ENCODE measurements around the gene RIT2.

RIT2 gene

GRCh38 chr18:42977982-42978637 is 137.4 kb downstream of the RIT2 start:
- Histone ChIP-seq H4K20me1 (ENCODE audit: insufficient read depth, low read length) (no peaks in the 10 kb centered on the region), H2AFZ (ENCODE audit: low read length) (no peak overlapping the region), H3K9me2 (replicated peaks; ENCODE audit: insufficient read depth, low read length) (no peaks in the 10 kb centered on the region), H3K27me3 (replicated peaks; ENCODE audit: insufficient read depth, low read length) (no peaks in the 10 kb centered on the region), H3K27ac (ENCODE audit: low read length) (no peak overlapping the region), H3K4me2 (ENCODE audit: low read depth, low read length) (no peak overlapping the region), H3K4me3 (ENCODE audit: low read length) (no peak overlapping the region), H3F3A (ENCODE audit: insufficient read depth, low read length) (no peaks in the 10 kb centered on the region), H3K9me3 (replicated peaks; ENCODE audit: insufficient read depth, low read length) (no peaks in the 10 kb centered on the region), H3K4me1 (ENCODE audit: low read length) (peaks cover 21% of the 10 kb centered on the region), H3K9ac (ENCODE audit: low read length) (no peak overlapping the region), H3K79me2 (ENCODE audit: low read length) (no peaks in the 10 kb centered on the region), H3K36me3 (replicated peaks; ENCODE audit: insufficient read depth, low read length) (no peaks in the 10 kb centered on the region)
- TF ChIP-seq, protein P1, sequence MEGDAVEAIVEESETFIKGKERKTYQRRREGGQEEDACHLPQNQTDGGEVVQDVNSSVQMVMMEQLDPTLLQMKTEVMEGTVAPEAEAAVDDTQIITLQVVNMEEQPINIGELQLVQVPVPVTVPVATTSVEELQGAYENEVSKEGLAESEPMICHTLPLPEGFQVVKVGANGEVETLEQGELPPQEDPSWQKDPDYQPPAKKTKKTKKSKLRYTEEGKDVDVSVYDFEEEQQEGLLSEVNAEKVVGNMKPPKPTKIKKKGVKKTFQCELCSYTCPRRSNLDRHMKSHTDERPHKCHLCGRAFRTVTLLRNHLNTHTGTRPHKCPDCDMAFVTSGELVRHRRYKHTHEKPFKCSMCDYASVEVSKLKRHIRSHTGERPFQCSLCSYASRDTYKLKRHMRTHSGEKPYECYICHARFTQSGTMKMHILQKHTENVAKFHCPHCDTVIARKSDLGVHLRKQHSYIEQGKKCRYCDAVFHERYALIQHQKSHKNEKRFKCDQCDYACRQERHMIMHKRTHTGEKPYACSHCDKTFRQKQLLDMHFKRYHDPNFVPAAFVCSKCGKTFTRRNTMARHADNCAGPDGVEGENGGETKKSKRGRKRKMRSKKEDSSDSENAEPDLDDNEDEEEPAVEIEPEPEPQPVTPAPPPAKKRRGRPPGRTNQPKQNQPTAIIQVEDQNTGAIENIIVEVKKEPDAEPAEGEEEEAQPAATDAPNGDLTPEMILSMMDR (IDR thresholded peaks at IDR 0.05; ENCODE audit: low read length): no peak
- TF ChIP-seq EZH2 (optimal IDR thresholded peaks at IDR 0.05; ENCODE audit: low read depth, low read length): no peak
- TF ChIP-seq EZH2phosphoT487 (IDR thresholded peaks at IDR 0.05; ENCODE audit: low read length): no peak
- no peak for DNase-seq

DNA sequence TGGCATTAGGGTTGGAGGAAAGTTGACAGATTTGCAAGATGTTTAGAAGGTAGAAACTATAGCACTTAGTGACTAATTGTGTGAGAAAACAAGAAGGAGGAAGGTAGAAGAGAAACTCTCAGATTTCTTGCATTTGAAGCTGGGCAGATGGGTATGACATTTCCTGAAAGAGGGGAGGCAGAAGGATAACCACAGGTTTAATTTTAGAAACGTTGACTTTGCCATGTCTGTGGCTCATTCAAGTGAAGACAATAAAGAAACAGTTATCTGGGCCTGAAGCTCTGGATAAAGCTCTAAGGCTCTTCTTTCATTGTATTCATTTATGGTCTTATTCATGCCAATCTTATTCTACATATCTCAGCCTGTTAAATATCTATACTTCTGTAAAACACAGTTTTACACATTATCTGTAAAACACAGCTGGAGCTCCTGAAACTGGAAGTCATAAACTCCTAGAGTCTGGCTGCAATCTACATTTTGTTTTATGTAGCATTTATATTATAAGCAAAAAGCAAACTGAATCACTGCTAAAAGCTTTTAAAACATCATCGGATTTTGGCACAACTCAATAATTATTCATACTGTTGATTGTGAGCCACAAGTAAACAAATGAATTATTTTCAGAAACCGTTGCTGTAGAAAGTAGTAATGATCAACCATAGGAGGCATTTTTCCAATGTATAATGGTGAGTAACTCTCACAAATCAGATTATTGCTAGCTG is 138.5 kb downstream of the RIT2 start:
- H3K27me3 ChIP-seq (replicated peaks; ENCODE audit: insufficient read depth, low read length): no peaks in the 10 kb centered on the region
- H3K9me3 ChIP-seq (replicated peaks; ENCODE audit: insufficient read depth, low read length): no peaks in the 10 kb centered on the region
- H3F3A ChIP-seq (ENCODE audit: insufficient read depth, low read length): no peaks in the 10 kb centered on the region

DNA sequence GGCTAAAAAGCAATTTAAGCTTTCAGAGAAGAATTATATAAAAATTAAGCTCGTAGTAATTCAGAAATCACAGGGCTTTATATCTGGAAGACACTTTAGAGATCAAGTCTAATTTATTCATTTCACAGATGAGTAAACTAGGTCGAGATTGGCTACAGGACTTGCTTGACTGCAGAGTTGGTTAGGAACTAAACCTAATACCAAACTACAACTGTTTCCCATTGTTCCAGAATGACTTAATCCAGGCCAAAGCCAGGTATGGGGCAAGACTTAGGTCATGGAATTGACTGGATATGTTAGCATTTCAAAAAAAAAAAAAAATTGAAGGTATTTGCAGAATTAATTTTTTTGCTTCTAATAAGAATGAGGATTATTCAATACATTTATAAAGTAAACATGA is 146.1 kb downstream of the RIT2 start:
- no peak overlapping the region for H2AFZ ChIP-seq (ENCODE audit: low read length)
- no peaks in the 10 kb centered on the region for H3K4me1 ChIP-seq (ENCODE audit: low read length)
- H3K4me2 ChIP-seq (ENCODE audit: low read depth, low read length): no peak overlapping the region
- no peak for DNase-seq
- H3K9me2 ChIP-seq (replicated peaks; ENCODE audit: insufficient read depth, low read length): no peaks in the 10 kb centered on the region
- no peak overlapping the region for H3K4me3 ChIP-seq (ENCODE audit: low read length)
- H3K79me2 ChIP-seq (ENCODE audit: low read length): no peaks in the 10 kb centered on the region
- TF ChIP-seq, protein P1 (IDR thresholded peaks at IDR 0.05; ENCODE audit: low read length): no peak
- no peak for TF ChIP-seq EZH2 (optimal IDR thresholded peaks at IDR 0.05; ENCODE audit: low read depth, low read length)
- TF ChIP-seq EZH2phosphoT487 (IDR thresholded peaks at IDR 0.05; ENCODE audit: low read length): no peak
- no peaks in the 10 kb centered on the region for H3F3A ChIP-seq (ENCODE audit: insufficient read depth, low read length)
- no peaks in the 10 kb centered on the region for H3K36me3 ChIP-seq (replicated peaks; ENCODE audit: insufficient read depth, low read length)
- no peak overlapping the region for H3K27ac ChIP-seq (ENCODE audit: low read length)
- H3K9ac ChIP-seq (ENCODE audit: low read length): no peak overlapping the region
- H4K20me1 ChIP-seq (ENCODE audit: insufficient read depth, low read length): no peaks in the 10 kb centered on the region
- no peaks in the 10 kb centered on the region for H3K9me3 ChIP-seq (replicated peaks; ENCODE audit: insufficient read depth, low read length)
- no peaks in the 10 kb centered on the region for H3K27me3 ChIP-seq (replicated peaks; ENCODE audit: insufficient read depth, low read length)

More for the DNA sequence above, 138.5 kb downstream of the RIT2 start:
- Histone ChIP-seq H3K4me1 (ENCODE audit: low read length) (peaks cover 21% of the 10 kb centered on the region), H3K79me2 (ENCODE audit: low read length) (no peaks in the 10 kb centered on the region), H3K27ac (ENCODE audit: low read length) (peak overlapping the region; percentile 1; the same call in 1 of the 2 replicates), H3K4me3 (ENCODE audit: low read length) (no peak overlapping the region), H3K9me2 (replicated peaks; ENCODE audit: insufficient read depth, low read length) (no peaks in the 10 kb centered on the region), H4K20me1 (ENCODE audit: insufficient read depth, low read length) (no peaks in the 10 kb centered on the region), H3K36me3 (replicated peaks; ENCODE audit: insufficient read depth, low read length) (no peaks in the 10 kb centered on the region), H2AFZ (ENCODE audit: low read length) (no peak overlapping the region), H3K9ac (ENCODE audit: low read length) (no peak overlapping the region), H3K4me2 (ENCODE audit: low read depth, low read length) (peak overlapping the region; percentile 33; the same call in 1 of the 2 replicates)
- TF ChIP-seq, protein P1 (IDR thresholded peaks at IDR 0.05; ENCODE audit: low read length): no peak
- TF ChIP-seq EZH2 (optimal IDR thresholded peaks at IDR 0.05; ENCODE audit: low read depth, low read length): no peak
- no peak for TF ChIP-seq EZH2phosphoT487 (IDR thresholded peaks at IDR 0.05; ENCODE audit: low read length)
- peak; percentile 53 for DNase-seq
